Measurements from ENCODE around the gene ARHGAP27.
A peak's percentile ranks its signal among the peaks of the same experiment; 100 is the strongest.
"Not testable (repeated sequence)": the region's sequence is repeated elsewhere in the genome, so short reads cannot be mapped to it uniquely, and the experiment has no call there.

ARHGAP27 gene

DNA sequence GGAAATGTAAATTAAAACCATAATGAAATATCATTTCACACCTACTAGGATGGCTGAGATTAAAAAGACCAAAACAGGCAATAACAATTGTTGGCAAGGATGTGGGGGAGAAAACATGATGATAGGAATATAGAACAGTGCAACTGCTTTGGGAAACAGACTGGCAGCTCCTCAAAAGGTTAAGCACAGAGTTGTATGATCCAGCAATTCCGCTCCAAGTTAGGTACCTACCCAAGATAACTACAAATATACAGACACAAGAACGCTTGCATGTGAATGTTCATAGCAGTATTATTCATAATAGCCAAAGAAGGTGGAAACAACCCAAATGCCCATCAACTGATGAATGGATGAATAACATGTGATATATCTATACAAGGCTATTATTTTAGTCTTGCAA, 80.8 kb downstream of the ARHGAP27 start:
- DNase-seq: no peak

DNA sequence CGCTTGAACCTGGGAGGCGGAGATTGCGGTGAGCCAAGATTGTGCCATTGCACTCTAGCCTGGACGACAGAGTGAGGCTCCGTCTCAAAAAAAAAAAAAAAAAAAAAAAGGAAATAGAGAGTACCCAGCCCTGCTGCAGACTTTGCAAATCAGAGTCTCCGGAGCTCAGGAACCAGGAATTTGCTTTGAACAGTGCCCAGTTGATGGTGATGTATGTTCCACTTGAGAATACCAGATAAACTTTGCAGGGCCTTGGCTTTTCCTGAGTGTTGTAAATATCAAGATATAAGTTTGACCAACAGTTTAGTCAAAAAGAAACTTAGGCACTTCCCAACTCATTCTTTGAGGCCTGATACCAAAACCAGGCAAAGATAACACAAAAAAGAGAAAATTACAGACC, 85.2 kb downstream of the ARHGAP27 start:
- DNase-seq: no peak

GRCh38 chr17:45346216-45347015, 86.3 kb downstream of the ARHGAP27 start:
- no peak for DNase-seq

- DNase-seq: peak; percentile 97
These were observed 87.0 kb downstream of the ARHGAP27 start for GRCh38 chr17:45345554-45346215.

DNA sequence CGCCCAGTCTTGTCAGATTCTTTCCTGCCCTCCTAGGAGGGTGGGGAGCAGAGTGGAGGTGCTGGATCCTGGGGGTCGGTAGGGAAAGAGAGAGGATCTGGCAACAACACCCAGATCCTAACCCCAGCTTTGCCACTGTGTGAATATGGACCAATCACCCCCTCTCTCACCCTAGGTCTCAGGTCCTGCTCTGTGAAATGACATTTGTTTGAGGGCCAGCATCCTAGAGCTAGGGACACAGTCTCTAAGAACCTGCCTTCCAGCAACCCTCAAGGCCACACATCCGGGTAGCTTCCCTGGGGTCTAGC, 87.5 kb downstream of the ARHGAP27 start:
- DNase-seq: no peak

DNA sequence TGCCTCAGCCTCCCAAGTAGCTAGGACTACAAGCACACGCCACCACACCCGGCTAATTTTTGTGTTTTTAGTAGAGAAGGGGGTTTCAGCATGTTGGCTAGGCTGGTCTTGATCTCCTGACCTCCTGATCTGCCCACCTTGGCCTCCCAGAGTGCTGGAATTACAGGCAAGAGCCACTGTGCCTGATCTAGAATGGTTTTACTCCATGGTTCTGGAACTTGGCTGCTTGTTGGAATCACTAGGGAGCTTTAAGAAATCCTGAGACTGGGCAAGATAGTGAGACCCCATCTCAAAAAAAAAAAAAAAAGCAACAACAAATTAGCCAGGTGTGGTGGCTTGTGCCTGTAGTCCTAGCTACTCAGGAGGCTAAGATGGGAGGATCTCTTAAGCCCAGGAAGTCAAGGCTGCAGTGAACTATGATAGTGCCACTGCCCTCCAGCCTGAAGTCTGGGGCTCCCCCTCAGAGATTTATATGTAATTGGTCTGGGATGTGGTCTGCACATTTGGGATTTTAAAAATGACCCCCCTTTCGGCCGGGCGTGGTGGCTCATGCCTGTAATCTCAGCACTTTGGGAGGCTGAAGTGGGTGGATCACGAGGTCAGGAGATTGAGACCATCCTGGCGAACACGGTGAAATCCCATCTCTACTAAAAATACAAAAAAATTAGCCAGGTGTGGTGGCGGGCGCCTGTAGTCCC, 88.6 kb downstream of the ARHGAP27 start:
- not testable (repeated sequence) for DNase-seq
